ENCODE data around the gene CD180. TPM values are rescaled to one million over a fixed set of nuclear protein-coding genes. Genes with fewer than 3 reads are reported as not detected.

Gene CD180
- total RNA-seq, 1 donor from 2014 or later: not detected

DNA sequence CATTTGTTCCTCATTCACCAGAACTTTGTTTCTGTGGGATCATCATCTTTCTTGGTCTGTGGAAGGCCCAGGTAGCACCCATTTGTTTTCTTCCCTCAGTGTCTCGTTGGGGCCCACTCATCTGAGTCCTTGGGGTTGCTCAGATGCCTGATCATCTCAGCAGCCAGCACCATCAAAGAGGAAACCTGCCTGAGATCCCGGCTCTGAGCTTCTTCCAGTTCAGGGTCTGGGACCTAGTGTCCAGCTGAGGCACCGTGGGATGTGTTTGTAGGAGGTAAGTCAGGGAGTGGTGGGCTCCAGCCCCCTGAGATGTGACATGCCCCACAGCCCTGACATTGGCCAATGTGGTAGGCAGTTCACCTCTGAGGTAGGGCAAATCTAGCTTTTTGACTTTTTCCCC, 9.4 kb upstream of the CD180 start:
- Mint-ChIP-seq H3K36me3 (ENCODE audit: low read depth) (no peaks in the 10 kb centered on the region), H3K27ac (ENCODE audit: unreplicated experiment) (no peak overlapping the region), H3K9me3 (ENCODE audit: low read depth) (peaks cover 4% of the 10 kb centered on the region), H3K4me1 (ENCODE audit: low read depth) (no peaks in the 10 kb centered on the region), H3K4me3 (ENCODE audit: unreplicated experiment) (no peak overlapping the region), H3K27me3 (ENCODE audit: low read depth) (no peaks in the 10 kb centered on the region)
- TF ChIP-seq, protein P1, sequence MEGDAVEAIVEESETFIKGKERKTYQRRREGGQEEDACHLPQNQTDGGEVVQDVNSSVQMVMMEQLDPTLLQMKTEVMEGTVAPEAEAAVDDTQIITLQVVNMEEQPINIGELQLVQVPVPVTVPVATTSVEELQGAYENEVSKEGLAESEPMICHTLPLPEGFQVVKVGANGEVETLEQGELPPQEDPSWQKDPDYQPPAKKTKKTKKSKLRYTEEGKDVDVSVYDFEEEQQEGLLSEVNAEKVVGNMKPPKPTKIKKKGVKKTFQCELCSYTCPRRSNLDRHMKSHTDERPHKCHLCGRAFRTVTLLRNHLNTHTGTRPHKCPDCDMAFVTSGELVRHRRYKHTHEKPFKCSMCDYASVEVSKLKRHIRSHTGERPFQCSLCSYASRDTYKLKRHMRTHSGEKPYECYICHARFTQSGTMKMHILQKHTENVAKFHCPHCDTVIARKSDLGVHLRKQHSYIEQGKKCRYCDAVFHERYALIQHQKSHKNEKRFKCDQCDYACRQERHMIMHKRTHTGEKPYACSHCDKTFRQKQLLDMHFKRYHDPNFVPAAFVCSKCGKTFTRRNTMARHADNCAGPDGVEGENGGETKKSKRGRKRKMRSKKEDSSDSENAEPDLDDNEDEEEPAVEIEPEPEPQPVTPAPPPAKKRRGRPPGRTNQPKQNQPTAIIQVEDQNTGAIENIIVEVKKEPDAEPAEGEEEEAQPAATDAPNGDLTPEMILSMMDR (IDR thresholded peaks at IDR 0.05): no peak
- no peak for DNase-seq (ENCODE audit: low spot score)

- Mint-ChIP-seq H3K36me3 (ENCODE audit: low read depth) (no peaks in the 10 kb centered on the region), H3K27ac (ENCODE audit: unreplicated experiment) (no peak overlapping the region), H3K9me3 (ENCODE audit: low read depth) (peaks cover 6% of the 10 kb centered on the region), H3K27me3 (ENCODE audit: low read depth) (no peaks in the 10 kb centered on the region), H3K4me1 (ENCODE audit: low read depth) (no peaks in the 10 kb centered on the region), H3K4me3 (ENCODE audit: unreplicated experiment) (no peak overlapping the region)
- TF ChIP-seq, protein P1 (IDR thresholded peaks at IDR 0.05): no peak
- no peak for DNase-seq (ENCODE audit: low spot score)
Observed at GRCh38 chr5:67204821-67205220, 8.2 kb upstream of the CD180 start.

GRCh38 chr5:67203701-67204074, 7.1 kb upstream of the CD180 start:
- TF ChIP-seq, protein P1 (IDR thresholded peaks at IDR 0.05): no peak
- H3K36me3 Mint-ChIP-seq (ENCODE audit: low read depth): no peaks in the 10 kb centered on the region
- no peaks in the 10 kb centered on the region for H3K4me1 Mint-ChIP-seq (ENCODE audit: low read depth)
- no peak overlapping the region for H3K27ac Mint-ChIP-seq (ENCODE audit: unreplicated experiment)
- DNase-seq (ENCODE audit: low spot score): no peak
- no peak overlapping the region for H3K4me3 Mint-ChIP-seq (ENCODE audit: unreplicated experiment)
- no peaks in the 10 kb centered on the region for H3K27me3 Mint-ChIP-seq (ENCODE audit: low read depth)
- H3K9me3 Mint-ChIP-seq (ENCODE audit: low read depth): peaks cover 6% of the 10 kb centered on the region

GRCh38 chr5:67202828-67203227, 6.2 kb upstream of the CD180 start:
- Mint-ChIP-seq H3K9me3 (ENCODE audit: low read depth) (peaks cover 6% of the 10 kb centered on the region), H3K4me1 (ENCODE audit: low read depth) (no peaks in the 10 kb centered on the region), H3K27me3 (ENCODE audit: low read depth) (no peaks in the 10 kb centered on the region), H3K27ac (ENCODE audit: unreplicated experiment) (no peak overlapping the region), H3K36me3 (ENCODE audit: low read depth) (no peaks in the 10 kb centered on the region), H3K4me3 (ENCODE audit: unreplicated experiment) (no peak overlapping the region)
- DNase-seq (ENCODE audit: low spot score): no peak
- TF ChIP-seq, protein P1 (IDR thresholded peaks at IDR 0.05): no peak

DNA sequence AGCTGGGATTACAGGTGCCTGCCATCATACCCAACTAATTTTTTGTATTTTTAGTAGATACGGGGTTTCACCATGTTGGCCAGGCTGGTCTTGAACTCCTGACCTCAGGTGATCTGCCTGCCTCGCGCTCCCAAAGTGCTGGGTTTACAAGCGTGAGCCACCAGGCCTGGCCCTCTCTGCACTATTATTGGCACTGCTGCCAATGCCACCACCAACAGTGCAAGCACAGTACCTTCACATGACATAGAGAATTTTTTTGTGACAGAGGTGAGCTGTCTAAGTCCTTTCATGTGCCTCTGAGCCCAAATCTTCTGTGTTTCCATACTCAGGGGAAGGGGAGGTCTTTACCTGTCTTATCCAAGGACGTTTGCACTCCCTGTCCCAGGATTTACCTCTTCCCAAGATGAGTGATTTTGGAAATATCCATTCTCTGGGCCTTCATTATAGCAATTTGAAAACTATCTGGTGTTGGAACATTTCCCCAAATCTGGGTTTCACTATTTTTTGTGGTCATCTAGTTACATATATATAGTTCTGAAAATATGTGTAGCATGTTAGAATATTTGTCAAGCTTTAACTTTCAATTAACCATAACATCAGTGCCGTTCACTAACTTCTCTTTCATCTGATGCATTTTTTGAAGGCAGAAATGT, 5.4 kb upstream of the CD180 start:
- Mint-ChIP-seq H3K36me3 (ENCODE audit: low read depth) (no peaks in the 10 kb centered on the region), H3K4me3 (ENCODE audit: unreplicated experiment) (no peak overlapping the region), H3K4me1 (ENCODE audit: low read depth) (no peaks in the 10 kb centered on the region), H3K9me3 (ENCODE audit: low read depth) (peaks cover 6% of the 10 kb centered on the region), H3K27me3 (ENCODE audit: low read depth) (no peaks in the 10 kb centered on the region), H3K27ac (ENCODE audit: unreplicated experiment) (no peak overlapping the region)
- TF ChIP-seq, protein P1 (IDR thresholded peaks at IDR 0.05): no peak
- DNase-seq (ENCODE audit: low spot score): no peak
